ENCODE results near the gene HNRNPDL.

Gene HNRNPDL

GRCh38 chr4:82381235-82381634 is 49.0 kb downstream of the HNRNPDL start:
- Histone ChIP-seq H4K20me1 (ENCODE audit: control insufficient read depth, insufficient read depth, low read depth, low read length) (no peaks in the 10 kb centered on the region), H3K27me3 (ENCODE audit: control insufficient read depth, low read length) (peaks cover 4% of the 10 kb centered on the region; the same call in 1 of the 2 replicates), H3K4me1 (ENCODE audit: control insufficient read depth, low read length) (peaks cover 1% of the 10 kb centered on the region; the same call in 1 of the 2 replicates), H3K9me2 (replicated peaks; ENCODE audit: control insufficient read depth, low read length) (no peaks in the 10 kb centered on the region), H3F3A (ENCODE audit: control insufficient read depth, insufficient read depth) (no peaks in the 10 kb centered on the region), H3K9me3 (ENCODE audit: control insufficient read depth, insufficient read depth, low read length) (peaks cover 16% of the 10 kb centered on the region; the same call in 1 of the 2 replicates), H3K36me3 (ENCODE audit: control insufficient read depth, low read length) (0 out of 2 replicates have a peak, but pooled peaks cover 2% of the 10 kb centered on the region), H3K79me2 (ENCODE audit: control insufficient read depth, low read length) (peaks cover 4% of the 10 kb centered on the region), H3K27ac (ENCODE audit: low read depth, low read length) (no peak overlapping the region), H3K4me2 (ENCODE audit: low read length) (no peak overlapping the region), H3K4me3 (ENCODE audit: low read length) (no peak overlapping the region)
- no peak for TF ChIP-seq EZH2phosphoT487 (IDR thresholded peaks at IDR 0.05; ENCODE audit: borderline replicate concordance, low read length)
- no peak for TF ChIP-seq CTCF (IDR thresholded peaks at IDR 0.05; ENCODE audit: low read depth, low read length, poor library complexity, severe bottlenecking)

GRCh38 chr4:82380831-82381230 is 49.4 kb downstream of the HNRNPDL start:
- peaks cover 8% of the 10 kb centered on the region for H3K79me2 ChIP-seq (ENCODE audit: control insufficient read depth, low read length)
- H3K27me3 ChIP-seq (ENCODE audit: control insufficient read depth, low read length) = peaks cover 4% of the 10 kb centered on the region
- no peaks in the 10 kb centered on the region for H3K9me2 ChIP-seq (replicated peaks; ENCODE audit: control insufficient read depth, low read length)
- H3K4me2 ChIP-seq (ENCODE audit: low read length) = no peak overlapping the region
- H3K4me3 ChIP-seq (ENCODE audit: low read length) = no peak overlapping the region
- H3K36me3 ChIP-seq (ENCODE audit: control insufficient read depth, low read length) = 0 out of 2 replicates have a peak, but pooled peaks cover 4% of the 10 kb centered on the region
- H3K27ac ChIP-seq (ENCODE audit: low read depth, low read length) = no peak overlapping the region
- peaks cover 5% of the 10 kb centered on the region for H3K4me1 ChIP-seq (ENCODE audit: control insufficient read depth, low read length)
- no peaks in the 10 kb centered on the region for H4K20me1 ChIP-seq (ENCODE audit: control insufficient read depth, insufficient read depth, low read depth, low read length)
- peaks cover 16% of the 10 kb centered on the region; the same call in 1 of the 2 replicates for H3K9me3 ChIP-seq (ENCODE audit: control insufficient read depth, insufficient read depth, low read length)
- no peak for TF ChIP-seq CTCF (IDR thresholded peaks at IDR 0.05; ENCODE audit: low read depth, low read length, poor library complexity, severe bottlenecking)
- TF ChIP-seq EZH2phosphoT487 (IDR thresholded peaks at IDR 0.05; ENCODE audit: borderline replicate concordance, low read length) = no peak
- H3F3A ChIP-seq (ENCODE audit: control insufficient read depth, insufficient read depth) = no peaks in the 10 kb centered on the region

- 0 out of 2 replicates have a peak, but pooled peaks cover 4% of the 10 kb centered on the region for H3K36me3 ChIP-seq (ENCODE audit: control insufficient read depth, low read length)
- peaks cover 16% of the 10 kb centered on the region; the same call in 1 of the 2 replicates for H3K9me3 ChIP-seq (ENCODE audit: control insufficient read depth, insufficient read depth, low read length)
- no peak overlapping the region for H3K4me2 ChIP-seq (ENCODE audit: low read length)
- H3K79me2 ChIP-seq (ENCODE audit: control insufficient read depth, low read length) = peaks cover 13% of the 10 kb centered on the region
- TF ChIP-seq CTCF (IDR thresholded peaks at IDR 0.05; ENCODE audit: low read depth, low read length, poor library complexity, severe bottlenecking) = no peak
- no peak for TF ChIP-seq EZH2phosphoT487 (IDR thresholded peaks at IDR 0.05; ENCODE audit: borderline replicate concordance, low read length)
- no peaks in the 10 kb centered on the region for H4K20me1 ChIP-seq (ENCODE audit: control insufficient read depth, insufficient read depth, low read depth, low read length)
- no peak overlapping the region for H3K27ac ChIP-seq (ENCODE audit: low read depth, low read length)
- H3K9me2 ChIP-seq (replicated peaks; ENCODE audit: control insufficient read depth, low read length) = no peaks in the 10 kb centered on the region
- no peaks in the 10 kb centered on the region for H3F3A ChIP-seq (ENCODE audit: control insufficient read depth, insufficient read depth)
- H3K4me3 ChIP-seq (ENCODE audit: low read length) = no peak overlapping the region
- no peaks in the 10 kb centered on the region; the same call in 1 of the 2 replicates for H3K27me3 ChIP-seq (ENCODE audit: control insufficient read depth, low read length)
- peaks cover 9% of the 10 kb centered on the region for H3K4me1 ChIP-seq (ENCODE audit: control insufficient read depth, low read length)
These were observed 49.9 kb downstream of the HNRNPDL start for GRCh38 chr4:82380344-82380743.

All from DOHH2 (cell line).